Keratinocyte (primary cell): Measurements from ENCODE around the gene RELT. TPM values are rescaled to one million over a fixed set of nuclear protein-coding genes. Genes with fewer than 3 reads are reported as not detected.

Experiments
- DNase-seq: peaks from one replicate; pipeline ENCODE4 v3.0.0-alpha.2; 2011; ENCODE audit warnings: low read depth, missing footprints, low spot score
- FAIRE-seq: peaks from 2 replicates; lab custom pipeline; 2011; peaks lifted over from hg19 to GRCh38; lab: Jason Lieb, UNC
- H2AFZ ChIP-seq: 2 replicates; pipeline ENCODE4 v1.6.0; 2012; ENCODE audit warnings: low read length, control low read depth, inconsistent platforms; ENCODE audit not compliant: control insufficient read depth
- H3K27ac ChIP-seq: 2 replicates; pipeline ENCODE4 v1.5.1; 2011; ENCODE audit warnings: low read length; ENCODE audit not compliant: control insufficient read depth, insufficient read depth
- H3K27me3 ChIP-seq: 3 replicates; pipeline ENCODE4 v1.6.0; 2011; ENCODE audit warnings: low read length; ENCODE audit not compliant: control insufficient read depth, insufficient read depth; ENCODE audit errors: extremely low read depth
- H3K36me3 ChIP-seq, 2 experiments: 2 replicates in 1 of 2; 3 replicates in 1 of 2; pipeline ENCODE4 v1.5.1; 2011; ENCODE audit warnings: low read length in 2 of 2, mild to moderate bottlenecking in 1 of 2; ENCODE audit not compliant: control insufficient read depth in 2 of 2, insufficient read depth in 2 of 2; ENCODE audit errors: extremely low read depth in 1 of 2
- H3K4me1 ChIP-seq: 3 replicates; pipeline ENCODE4 v1.5.1; 2011; ENCODE audit warnings: low read length; ENCODE audit not compliant: control insufficient read depth, insufficient read depth; ENCODE audit errors: extremely low read depth
- H3K4me2 ChIP-seq: 3 replicates; pipeline ENCODE4 v1.6.0; 2011; ENCODE audit warnings: low read depth, low read length; ENCODE audit not compliant: control insufficient read depth, insufficient read depth; ENCODE audit errors: extremely low read depth
- H3K4me3 ChIP-seq, 3 experiments: fragments of 200-600 bp in 1 of 3; sonication (generic) in 1 of 3; 2 replicates in 2 of 3; 3 replicates in 1 of 3; pipeline ENCODE4 v1.5.1; 2011 to 2016; ENCODE audit warnings: low read length in 3 of 3, mild to moderate bottlenecking in 3 of 3, control low read depth in 2 of 3, inconsistent platforms in 1 of 3, low read depth in 1 of 3, mixed read lengths in 1 of 3, mixed run types in 1 of 3, moderate library complexity in 1 of 3; ENCODE audit not compliant: control insufficient read depth in 2 of 3, insufficient read depth in 2 of 3; ENCODE audit errors: extremely low read depth in 1 of 3
- H3K79me2 ChIP-seq: 2 replicates; pipeline ENCODE4 v1.6.0; 2012; ENCODE audit warnings: low read length; ENCODE audit not compliant: control insufficient read depth, insufficient read depth
- H3K9ac ChIP-seq: 3 replicates; pipeline ENCODE4 v1.6.0; 2011; ENCODE audit warnings: low read length; ENCODE audit not compliant: control insufficient read depth, insufficient read depth; ENCODE audit errors: extremely low read depth
- H3K9me1 ChIP-seq: 3 replicates; pipeline ENCODE4 v1.6.0; 2011; ENCODE audit warnings: low read length; ENCODE audit not compliant: control insufficient read depth, insufficient read depth; ENCODE audit errors: extremely low read depth
- H3K9me3 ChIP-seq: 2 replicates; pipeline ENCODE4 v1.5.1; 2012; ENCODE audit warnings: low read depth, low read length; ENCODE audit not compliant: control insufficient read depth
- H4K20me1 ChIP-seq: 3 replicates; pipeline ENCODE4 v1.6.0; 2011; ENCODE audit warnings: low read length; ENCODE audit not compliant: control insufficient read depth, insufficient read depth; ENCODE audit errors: extremely low read depth
- EZH2 ChIP-seq: IDR thresholded peaks from one replicate; pipeline ENCODE4 v1.6.1; 2012; ENCODE audit warnings: inconsistent platforms, mild to moderate bottlenecking, low read length, moderate library complexity
- dilution Hi-C: fragments of 300-500 bp; cut with MboI; formaldehyde crosslinking; loops from one replicate; pipeline ENCODE4 v1.7.0; 2020; ENCODE audit warnings: low sequenced_read_pairs; ENCODE audit not compliant: extremely low pct_ligation_motif_present
- polyA plus RNA-seq, 5 experiments: library from polyadenylated mRNA; depleted of rRNA in 3 of 5; stranded (reverse) in 3 of 5; stranded (forward) in 1 of 5; unstranded in 1 of 5; fragments of >200 nt; gene quantifications; 1 replicate in 1 of 5; 2 replicates in 3 of 5; 3 replicates in 1 of 5; pipeline versions ENCODE4 v1.2.1 to v1.2.3, GENCODE V29; 2011 to 2012; ENCODE audit warnings: missing spikeins in 2 of 5, low read depth in 1 of 5, low replicate concordance in 1 of 5
- TF ChIP-seq, protein P1 (sequence below), 3 experiments: IDR thresholded peaks in 1 of 3; conservative IDR thresholded peaks in 1 of 3; optimal IDR thresholded peaks in 1 of 3; 2 replicates in 2 of 3; 3 replicates in 1 of 3; pipeline versions ENCODE3 to v1.5.1; 2011; ENCODE audit warnings: low read length in 3 of 3, mild to moderate bottlenecking in 3 of 3, moderate library complexity in 2 of 3, control low read depth in 1 of 3, inconsistent platforms in 1 of 3; ENCODE audit not compliant: insufficient read depth in 2 of 3; ENCODE audit errors: extremely low read depth in 1 of 3

Gene RELT
- polyA plus RNA-seq, 1 donor (not counting 4 experiments of a cell fraction or from before 2014, with no cell fraction given) = 4.2 TPM

DNA sequence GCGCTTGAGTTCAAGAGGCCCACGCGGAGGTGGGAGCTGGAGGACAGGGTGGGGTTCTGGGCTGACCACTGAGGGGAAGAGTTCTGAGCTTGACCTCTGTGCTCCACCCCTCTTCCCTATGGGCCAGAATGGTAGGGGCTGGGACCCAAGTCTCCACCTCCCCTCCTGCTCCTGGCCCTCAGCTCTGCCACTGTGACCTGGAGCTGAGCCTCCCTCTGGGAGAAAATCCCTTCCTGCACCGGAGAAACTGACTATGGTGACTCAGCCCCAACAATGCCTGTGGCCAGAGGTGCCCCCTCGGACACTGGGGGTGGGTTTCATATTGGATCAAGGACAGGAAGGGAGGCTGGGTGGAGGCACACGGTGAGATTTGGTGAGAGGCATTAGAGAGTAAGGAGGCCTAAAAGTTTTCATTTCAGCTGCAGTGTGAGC lies 23.0 kb downstream of the RELT start:
- H3K9ac ChIP-seq = no peak overlapping the region
- H3K79me2 ChIP-seq = no peaks in the 10 kb centered on the region

DNA sequence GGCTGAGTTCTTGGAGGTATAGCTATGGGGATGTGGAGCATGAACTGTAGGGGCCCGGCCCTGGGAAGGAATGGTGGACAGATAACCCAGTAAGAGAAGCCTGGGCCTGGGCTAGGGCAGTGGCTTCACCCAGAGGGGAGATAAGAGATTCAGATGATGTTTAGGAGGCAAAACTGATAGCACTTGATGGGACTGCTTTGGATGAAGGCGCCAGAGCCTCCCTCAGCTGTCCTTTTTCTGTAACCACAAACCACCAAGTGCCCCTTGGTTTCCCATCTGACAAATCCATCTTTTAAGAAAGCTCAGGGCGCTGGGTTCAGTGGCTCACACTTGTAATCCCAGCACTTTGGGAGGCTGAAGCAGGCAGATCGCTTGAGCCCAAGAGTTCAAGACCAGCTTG lies 23.4 kb downstream of the RELT start:
- TF ChIP-seq, protein P1, sequence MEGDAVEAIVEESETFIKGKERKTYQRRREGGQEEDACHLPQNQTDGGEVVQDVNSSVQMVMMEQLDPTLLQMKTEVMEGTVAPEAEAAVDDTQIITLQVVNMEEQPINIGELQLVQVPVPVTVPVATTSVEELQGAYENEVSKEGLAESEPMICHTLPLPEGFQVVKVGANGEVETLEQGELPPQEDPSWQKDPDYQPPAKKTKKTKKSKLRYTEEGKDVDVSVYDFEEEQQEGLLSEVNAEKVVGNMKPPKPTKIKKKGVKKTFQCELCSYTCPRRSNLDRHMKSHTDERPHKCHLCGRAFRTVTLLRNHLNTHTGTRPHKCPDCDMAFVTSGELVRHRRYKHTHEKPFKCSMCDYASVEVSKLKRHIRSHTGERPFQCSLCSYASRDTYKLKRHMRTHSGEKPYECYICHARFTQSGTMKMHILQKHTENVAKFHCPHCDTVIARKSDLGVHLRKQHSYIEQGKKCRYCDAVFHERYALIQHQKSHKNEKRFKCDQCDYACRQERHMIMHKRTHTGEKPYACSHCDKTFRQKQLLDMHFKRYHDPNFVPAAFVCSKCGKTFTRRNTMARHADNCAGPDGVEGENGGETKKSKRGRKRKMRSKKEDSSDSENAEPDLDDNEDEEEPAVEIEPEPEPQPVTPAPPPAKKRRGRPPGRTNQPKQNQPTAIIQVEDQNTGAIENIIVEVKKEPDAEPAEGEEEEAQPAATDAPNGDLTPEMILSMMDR (optimal IDR thresholded peaks at IDR 0.05 in 1 of 3, IDR thresholded peaks at IDR 0.05 in 1 of 3, conservative IDR thresholded peaks at IDR 0.05 in 1 of 3; ENCODE audit: extremely low read depth in 1 of 3, insufficient read depth in 2 of 3, low read length in 3 of 3) = no peak
- TF ChIP-seq EZH2 = no peak
- no peak overlapping the region for H3K4me3 ChIP-seq
- H3K9ac ChIP-seq = no peak overlapping the region
- FAIRE-seq (no peak), DNase-seq (no peak)
- no peaks in the 10 kb centered on the region for H3K79me2 ChIP-seq
- no peaks in the 10 kb centered on the region for H3K9me1 ChIP-seq
- H3K4me2 ChIP-seq = no peak overlapping the region
- dilution Hi-C loops = no loop called here
- H3K27me3 ChIP-seq = no peaks in the 10 kb centered on the region
- no peak overlapping the region for H2AFZ ChIP-seq
- no peak overlapping the region for H3K27ac ChIP-seq
- H4K20me1 ChIP-seq = no peaks in the 10 kb centered on the region
- no peaks in the 10 kb centered on the region for H3K4me1 ChIP-seq
- no peaks in the 10 kb centered on the region for H3K9me3 ChIP-seq
- peaks cover 18 to 19% of the 10 kb centered on the region in 2 experiments for H3K36me3 ChIP-seq

More for the DNA sequence above, 23.0 kb downstream of the RELT start:
- no peaks in the 10 kb centered on the region for H3K4me1 ChIP-seq
- no peak overlapping the region for H3K27ac ChIP-seq
- H3K4me3 ChIP-seq = no peak overlapping the region
- no peak for FAIRE-seq
- no peaks in the 10 kb centered on the region for H3K27me3 ChIP-seq
- H2AFZ ChIP-seq = no peak overlapping the region
- H3K9me1 ChIP-seq = no peaks in the 10 kb centered on the region
- TF ChIP-seq EZH2 = no peak
- TF ChIP-seq, protein P1 (optimal IDR thresholded peaks at IDR 0.05 in 1 of 3, IDR thresholded peaks at IDR 0.05 in 1 of 3, conservative IDR thresholded peaks at IDR 0.05 in 1 of 3; ENCODE audit: extremely low read depth in 1 of 3, insufficient read depth in 2 of 3, low read length in 3 of 3) = no peak
- H3K9me3 ChIP-seq = no peaks in the 10 kb centered on the region
- no peaks in the 10 kb centered on the region for H4K20me1 ChIP-seq
- peaks cover 18 to 21% of the 10 kb centered on the region in 2 experiments for H3K36me3 ChIP-seq
- no peak for DNase-seq
- H3K4me2 ChIP-seq = no peak overlapping the region
- dilution Hi-C loops = no loop called here
